PC-9 (cell line): ENCODE measurements around the gene CCM2L. TPM values are rescaled to one million over a fixed set of nuclear protein-coding genes. Genes with fewer than 3 reads are reported as not detected.

ENCODE experiments used
- BruUV-seq: library from RNA; stranded (reverse); fragments of 400-500 nt; replicated peaks from 2 replicates; lab custom pipeline; 2021; lab: Mats Ljungman, UMichigan
- CTCF ChIA-PET: fragments of 300-600 bp; sonication (Branson Sonifier 250); formaldehyde crosslinking; loops from one replicate; lab custom pipeline; 2022; ENCODE audit warnings: antibody characterized with exemption; lab: Charles Lee
- POLR2A ChIA-PET: fragments of 300-600 bp; sonication (Branson Sonifier 250); formaldehyde crosslinking; loops from one replicate; lab custom pipeline; 2022; ENCODE audit warnings: antibody characterized with exemption; ENCODE audit not compliant: unreplicated experiment; lab: Charles Lee
- DNase-seq, 2 experiments: peaks; one replicate each; pipeline versions ENCODE4 v3.0.0 to v3.0.0-alpha.2; 2015 to 2022; ENCODE audit warnings: mixed read lengths in 1 of 2
- H2AFZ ChIP-seq: fragments of 200-600 bp; sonication (generic); 2 replicates; pipeline ENCODE4 v1.8.1; 2017; ENCODE audit warnings: antibody characterized with exemption
- H3F3A ChIP-seq: fragments of 200-600 bp; sonication (generic); 2 replicates; pipeline ENCODE4 v1.8.1; 2017; ENCODE audit warnings: antibody characterized with exemption, mild to moderate bottlenecking, low read depth; ENCODE audit not compliant: insufficient read depth
- H3K27ac ChIP-seq: fragments of 200-600 bp; sonication (generic); 2 replicates; pipeline ENCODE4 v1.6.1; 2016; ENCODE audit warnings: mixed run types
- H3K27me3 ChIP-seq: fragments of 200-600 bp; sonication (generic); 2 replicates; pipeline ENCODE4 v1.6.1; 2016; ENCODE audit warnings: low read depth, mixed run types; ENCODE audit not compliant: insufficient read depth
- H3K36me3 ChIP-seq: fragments of 200-600 bp; sonication (generic); 2 replicates; pipeline ENCODE4 v1.6.1; 2016; ENCODE audit warnings: low read depth, mixed run types
- H3K4me1 ChIP-seq: fragments of 200-600 bp; sonication (generic); replicated peaks from 2 replicates; pipeline ENCODE4 v1.6.1; 2016; ENCODE audit warnings: mixed run types; ENCODE audit not compliant: insufficient read depth
- H3K4me2 ChIP-seq: fragments of 200-600 bp; sonication (generic); 2 replicates; pipeline ENCODE4 v1.6.1; 2017; ENCODE audit warnings: mixed run types
- H3K4me3 ChIP-seq: fragments of 200-600 bp; sonication (generic); 2 replicates; pipeline ENCODE4 v1.6.1; 2016; ENCODE audit warnings: mixed run types
- H3K79me2 ChIP-seq: fragments of 200-600 bp; sonication (generic); 2 replicates; pipeline ENCODE4 v1.6.1; 2017; ENCODE audit warnings: low read depth, mixed run types
- H3K9me2 ChIP-seq: fragments of 200-600 bp; sonication (generic); 2 replicates; pipeline ENCODE4 v1.8.1; 2017; ENCODE audit warnings: mild to moderate bottlenecking; ENCODE audit not compliant: insufficient read depth
- H3K9me3 ChIP-seq: fragments of 200-600 bp; sonication (generic); 2 replicates; pipeline ENCODE4 v1.8.1; 2016; ENCODE audit warnings: low read depth; ENCODE audit not compliant: insufficient read depth
- H4K20me1 ChIP-seq: fragments of 200-600 bp; sonication (generic); 2 replicates; pipeline ENCODE4 v1.8.1; 2017; ENCODE audit not compliant: insufficient read depth
- CTCF ChIP-seq: fragments of 200-600 bp; sonication (generic); conservative IDR thresholded peaks from 2 replicates; pipeline ENCODE4 v1.6.1; 2017; ENCODE audit warnings: mixed run types, antibody characterized with exemption, mild to moderate bottlenecking, moderate library complexity
- EZH2 ChIP-seq: fragments of 200-600 bp; sonication (generic); IDR thresholded peaks from 2 replicates; pipeline ENCODE4 v1.8.0; 2017; ENCODE audit warnings: antibody characterized with exemption, low read depth
- intact Hi-C: fragments of 100-400 bp; cut with micrococcal nuclease; formaldehyde crosslinking; loops from one replicate; pipeline ENCODE4 v1.10.0; 2022; ENCODE audit not compliant: unreplicated experiment
- total RNA-seq: library from RNA; stranded (reverse); gene quantifications from 2 replicates; pipeline ENCODE4 v1.2.3, GENCODE V29; 2021

The CCM2L gene
- total RNA-seq, 1 experiment from 2014 or later = 0.31 TPM

- no peaks in the 10 kb centered on the region for H3F3A ChIP-seq
- H2AFZ ChIP-seq = no peak overlapping the region
- TF ChIP-seq EZH2 (no peak), CTCF (no peak)
- H4K20me1 ChIP-seq = no peaks in the 10 kb centered on the region; the same call in 1 of the 2 replicates
- no peaks in the 10 kb centered on the region for H3K79me2 ChIP-seq
- peaks cover 48% of the 10 kb centered on the region for H3K27me3 ChIP-seq
- intact Hi-C loops = no loop called here
- H3K9me2 ChIP-seq = no peaks in the 10 kb centered on the region
- ChIA-PET CTCF (interaction anchor here (0.7 kb wide), 1 partner anchor 11 kb away, joined by 4 read pairs; no protein-coding TSS in a partner anchor), POLR2A (no interaction called here)
- H3K27ac ChIP-seq = no peak overlapping the region
- no peak overlapping the region for H3K4me3 ChIP-seq
- H3K9me3 ChIP-seq = no peaks in the 10 kb centered on the region
- DNase-seq = no peak
- no peak overlapping the region for H3K4me2 ChIP-seq
- H3K36me3 ChIP-seq = no peaks in the 10 kb centered on the region
- BruUV-seq = no TSS peak
- H3K4me1 ChIP-seq = no peaks in the 10 kb centered on the region
Measured at GRCh38 chr20:32080783-32081182, 70.5 kb downstream of the CCM2L start.

Other genes with a start within 250 kb of the CCM2L start
- 0.18 and 0.50 TPM in 2 replicates for gene MYLK2, start 191.1 kb upstream of the CCM2L start, total RNA-seq
- gene FOXS1, start 164.8 kb upstream of the CCM2L start, total RNA-seq = not detected in 2 replicates
- not detected in 2 replicates for gene DUSP15, start 139.9 kb upstream of the CCM2L start, total RNA-seq
- 1.5 and 1.8 TPM in 2 replicates for gene TTLL9, start 139.8 kb upstream of the CCM2L start, total RNA-seq
- gene PDRG1, start 58.4 kb upstream of the CCM2L start, total RNA-seq = 13.7 and 15.3 TPM in 2 replicates
- not detected in 2 replicates for gene XKR7, start 42.3 kb upstream of the CCM2L start, total RNA-seq
- gene HCK, start 41.8 kb downstream of the CCM2L start, total RNA-seq = not detected in 2 replicates
- gene TM9SF4, start 99.3 kb downstream of the CCM2L start, total RNA-seq = 58.4 and 67.8 TPM in 2 replicates
- gene PLAGL2, start 197.3 kb downstream of the CCM2L start, total RNA-seq = 17.5 and 23.8 TPM in 2 replicates
- gene POFUT1, start 197.4 kb downstream of the CCM2L start, total RNA-seq = 38.1 and 51.3 TPM in 2 replicates